Lung (tissue), 12 donors: ENCODE data around the gene KRTAP5-9. TPM values are rescaled to one million over a fixed set of nuclear protein-coding genes. Genes with fewer than 3 reads are reported as not detected.

Experiments
- ATAC-seq: fragments of 200-7000 bp; cut with Tn5 transposase; one replicate; pipeline ENCODE4 v1.9.1; 2020; ENCODE audit warnings: moderate number of reproducible peaks; ENCODE audit not compliant: insufficient read depth, low FRiP score
- DNase-seq, 3 donors: peaks; one replicate each; pipeline ENCODE4 v3.0.0-alpha.2; 2013 to 2017
- H3K27ac ChIP-seq, 2 donors: one replicate each; pipeline ENCODE4 v1.5.1; 2013; ENCODE audit warnings: mild to moderate bottlenecking in 2 of 2, moderate library complexity in 2 of 2, control low read depth in 1 of 2, inconsistent platforms in 1 of 2, low read depth in 1 of 2, low read length in 1 of 2
- H3K27me3 ChIP-seq, 3 donors: one replicate each; pipeline ENCODE4 v1.5.1; 2013; ENCODE audit warnings: low read length in 2 of 3; ENCODE audit not compliant: control insufficient read depth in 3 of 3, insufficient read depth in 3 of 3
- H3K36me3 ChIP-seq, 4 donors: one replicate each; pipeline ENCODE4 v1.5.1; 2013; ENCODE audit warnings: low read length in 4 of 4, mild to moderate bottlenecking in 1 of 4, moderate library complexity in 1 of 4; ENCODE audit not compliant: control insufficient read depth in 4 of 4, insufficient read depth in 4 of 4
- H3K4me1 ChIP-seq, 5 donors: one replicate each; pipeline ENCODE4 v1.5.1; 2013; ENCODE audit warnings: low read length in 5 of 5, mild to moderate bottlenecking in 2 of 5, moderate library complexity in 1 of 5; ENCODE audit not compliant: control insufficient read depth in 5 of 5, insufficient read depth in 5 of 5
- H3K4me3 ChIP-seq: one replicate; pipeline ENCODE4 v1.5.1; 2013; ENCODE audit warnings: mild to moderate bottlenecking, control low read depth, moderate library complexity
- H3K9ac ChIP-seq, 2 donors: one replicate each; pipeline ENCODE4 v1.5.1; 2013; ENCODE audit warnings: low read length in 2 of 2, control low read depth in 1 of 2; ENCODE audit not compliant: insufficient read depth in 1 of 2
- H3K9me3 ChIP-seq, 4 donors: one replicate each; pipeline ENCODE4 v1.5.1; 2013; ENCODE audit warnings: low read length in 3 of 4, mild to moderate bottlenecking in 1 of 4, moderate library complexity in 1 of 4; ENCODE audit not compliant: control insufficient read depth in 4 of 4, insufficient read depth in 3 of 4
- CTCF ChIP-seq: IDR thresholded peaks from 2 replicates; pipeline ENCODE4 v1.5.1; 2012; ENCODE audit warnings: mild to moderate bottlenecking; ENCODE audit errors: control extremely low read depth, extremely low read depth
- WGBS, 2 donors: extraction: QIAGEN DNeasy Blood & Tissue Kit; methylation state at CpG; one replicate each; pipeline ENCODE4 v1.1.7; 2013; 5-methylcytosine and 5-hydroxymethylcytosine counted together
- polyA plus RNA-seq, 2 donors: library from polyadenylated mRNA; stranded (reverse); fragments of 200-250 nt; gene quantifications; one replicate each; pipeline ENCODE4 v1.2.1, GENCODE V29; 2013
- total RNA-seq, 2 donors: library from RNA; depleted of rRNA in 1 of 2; stranded (reverse); fragments of >200 nt in 1 of 2; gene quantifications; one replicate each; pipeline ENCODE4 v1.2.1, GENCODE V29; 2014 to 2021
- donor health status: control.
- donor health status: control.
- donor health status: Bipolar disorder and iron deficiency.
- donor health status: healthy.
- donor health status: DM: yes; HTN: yes; CAD: no.

Gene KRTAP5-9
- total and polyA plus RNA-seq, 4 donors = 0.13 to 0.52 (median 0.29) TPM

- Histone ChIP-seq H3K36me3 (no peaks in the 10 kb centered on the region), H3K4me1 (no peaks in the 10 kb centered on the region), H3K4me3 (no peak overlapping the region), H3K27ac (no peak overlapping the region), H3K9me3 (peaks cover 0 to 2% (median 0%) of the 10 kb centered on the region in 4 donors), H3K27me3 (no peaks in the 10 kb centered on the region), H3K9ac (no peak overlapping the region)
- DNase-seq (no peak), ATAC-seq (no peak)
- no peak for TF ChIP-seq CTCF
- 95 to 98% methylated on average over 11 of the region's 11 CpGs for WGBS, 2 donors
Observed at GRCh38 chr11:71555508-71555907, 7.3 kb downstream of the KRTAP5-9 start.

GRCh38 chr11:71556018-71556417, 7.8 kb downstream of the KRTAP5-9 start:
- no peaks in the 10 kb centered on the region for H3K36me3 ChIP-seq
- no peak for ATAC-seq
- no peak overlapping the region for H3K27ac ChIP-seq
- DNase-seq = no peak
- H3K9me3 ChIP-seq = peaks cover 0 to 3% (median 0%) of the 10 kb centered on the region in 4 donors
- no peak overlapping the region for H3K4me3 ChIP-seq
- no peak for TF ChIP-seq CTCF
- no peaks in the 10 kb centered on the region for H3K27me3 ChIP-seq
- no peaks in the 10 kb centered on the region for H3K4me1 ChIP-seq
- WGBS, 2 donors = 85 to 91% methylated on average over 4 of the region's 4 CpGs
- H3K9ac ChIP-seq = no peak overlapping the region

- no peak for TF ChIP-seq CTCF
- Histone ChIP-seq H3K9ac (no peak overlapping the region), H3K27ac (no peak overlapping the region), H3K4me3 (no peak overlapping the region), H3K27me3 (no peaks in the 10 kb centered on the region), H3K36me3 (no peaks in the 10 kb centered on the region), H3K4me1 (no peaks in the 10 kb centered on the region), H3K9me3 (peaks cover 0 to 3% (median 0%) of the 10 kb centered on the region in 4 donors)
- no peak for DNase-seq
- ATAC-seq = no peak
Observed at GRCh38 chr11:71557257-71557656, 9.0 kb downstream of the KRTAP5-9 start.

- H3K4me3 ChIP-seq = no peak overlapping the region
- no peaks in the 10 kb centered on the region for H3K4me1 ChIP-seq
- no peak for ATAC-seq
- TF ChIP-seq CTCF = no peak
- H3K27ac ChIP-seq = no peak overlapping the region
- 93 to 96% methylated on average over 1 of the region's 1 CpG for WGBS, 2 donors
- DNase-seq = no peak
- H3K9ac ChIP-seq = no peak overlapping the region
- H3K36me3 ChIP-seq = no peaks in the 10 kb centered on the region
- peaks cover 0 to 6% (median 6%) of the 10 kb centered on the region in 3 donors for H3K27me3 ChIP-seq
- peaks cover 0 to 3% (median 0%) of the 10 kb centered on the region in 4 donors for H3K9me3 ChIP-seq
Observed at GRCh38 chr11:71558996-71559395, 10.8 kb downstream of the KRTAP5-9 start.
